ENCODE data around the gene SLC39A3.

- TF ChIP-seq CTCF (IDR thresholded peaks at IDR 0.05 in 2 of 3, conservative IDR thresholded peaks at IDR 0.05 in 1 of 3; ENCODE audit: borderline replicate concordance in 1 of 3, insufficient read depth in 1 of 3, low read depth in 2 of 3, low read length in 2 of 3) (no peak), ZFX (IDR thresholded peaks at IDR 0.05) (no peak), REST (IDR thresholded peaks at IDR 0.05; ENCODE audit: low read depth) (no peak), JUND (IDR thresholded peaks at IDR 0.05) (no peak), ZNF274 (IDR thresholded peaks at IDR 0.05; ENCODE audit: low read depth, low read length) (no peak), POLR2A (IDR thresholded peaks at IDR 0.05; ENCODE audit: borderline replicate concordance, extremely low read depth, insufficient read depth, insufficient read length) (no peak), CEBPB (IDR thresholded peaks at IDR 0.05; ENCODE audit: low read depth) (no peak), POLR2AphosphoS5 (IDR thresholded peaks at IDR 0.05; ENCODE audit: low read depth, low read length) (no peak), EZH2phosphoT487 (IDR thresholded peaks at IDR 0.05; ENCODE audit: borderline replicate concordance) (no peak), MAX (IDR thresholded peaks at IDR 0.05) (no peak)
These were observed 29.4 kb upstream of the SLC39A3 start for GRCh38 chr19:2769218-2769617.

Measured in HCT116 (cell line).